DND-41 (cell line): ENCODE results near the gene CRY1.

Source experiments
- CTCF ChIP-seq: IDR thresholded peaks from 2 replicates; pipeline ENCODE4 v1.5.1; 2012; ENCODE audit warnings: borderline replicate concordance, low read length, moderate library complexity, mild to moderate bottlenecking; ENCODE audit not compliant: poor library complexity, severe bottlenecking; ENCODE audit errors: extremely low read depth
- EZH2 ChIP-seq: IDR thresholded peaks from 3 replicates; pipeline ENCODE4 v1.6.1; 2012; ENCODE audit warnings: borderline replicate concordance, low read depth, mild to moderate bottlenecking, moderate library complexity, low read length, inconsistent platforms; ENCODE audit not compliant: severe bottlenecking

DNA sequence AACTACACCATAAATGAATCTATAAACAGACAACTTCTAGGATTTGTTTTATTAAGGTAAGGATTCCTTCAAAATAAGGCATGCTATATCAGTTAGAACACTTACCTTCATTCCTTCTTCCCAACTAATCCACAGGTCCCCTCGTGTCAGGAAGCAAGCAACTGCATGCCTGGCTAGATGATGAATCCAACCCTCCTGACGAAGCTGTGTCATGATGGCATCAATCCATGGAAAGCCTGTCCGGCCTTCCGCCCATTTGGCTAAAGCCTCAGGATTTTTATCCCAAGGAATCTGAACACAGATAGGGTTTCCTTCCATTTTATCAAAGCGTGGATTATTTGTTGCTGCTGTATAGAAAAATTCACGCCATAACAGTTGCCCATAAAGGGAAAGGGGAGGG, 93.9 kb downstream of the CRY1 start:
- TF ChIP-seq EZH2, result no peak
- TF ChIP-seq CTCF, result no peak
